T-helper 22 cell (primary cell): ENCODE data around the gene SIGLEC11.

Source experiments
- DNase-seq: peaks from one replicate; pipeline ENCODE4 v3.0.0-alpha.2; 2020; ENCODE audit warnings: low read depth

SIGLEC11 gene

DNA sequence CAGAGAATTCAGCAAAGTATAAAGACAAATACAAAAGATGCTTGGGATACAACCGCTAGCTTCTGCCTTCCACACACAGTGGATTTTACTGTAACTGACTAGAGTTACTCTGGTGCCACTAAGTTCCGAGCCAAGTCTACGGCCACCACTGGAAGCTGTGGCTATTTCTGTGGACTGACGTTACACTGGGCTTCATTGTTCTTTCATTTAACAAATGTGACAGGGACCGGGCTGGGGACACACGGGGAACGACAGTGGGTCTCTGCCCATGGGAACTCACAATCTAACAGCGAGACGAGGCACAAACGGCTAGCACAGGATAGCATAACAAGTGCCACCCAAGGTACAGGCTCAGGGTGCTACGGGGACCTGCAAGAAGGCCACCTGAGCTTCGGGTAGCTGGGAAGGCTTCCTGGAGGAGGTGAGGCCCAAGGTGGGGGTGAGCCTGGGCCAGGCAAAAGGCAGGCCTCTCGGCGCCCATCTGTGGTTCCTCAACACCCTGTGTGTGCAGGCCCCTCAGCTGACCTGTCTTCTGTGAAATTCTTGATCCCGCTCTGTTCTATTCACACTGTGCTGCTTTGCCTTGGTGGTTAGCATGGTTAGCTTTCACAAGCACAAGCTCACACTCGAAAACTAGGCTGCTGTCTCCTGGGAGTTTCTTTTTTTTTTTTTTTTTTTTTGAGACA is 54.0 kb downstream of the SIGLEC11 start:
- no peak for DNase-seq

- DNase-seq: no peak
Measured at GRCh38 chr19:49904136-49904535, 56.8 kb downstream of the SIGLEC11 start.
